Activated CD4-positive, alpha-beta T cell treated with anti-CD3 and anti-CD28 coated beads for 48 hours (primary cell): ENCODE data around the gene PDCL3.

Experiments used
- DNase-seq: peaks from one replicate; pipeline ENCODE4 v3.0.0-alpha.2; 2020

The PDCL3 gene

DNA sequence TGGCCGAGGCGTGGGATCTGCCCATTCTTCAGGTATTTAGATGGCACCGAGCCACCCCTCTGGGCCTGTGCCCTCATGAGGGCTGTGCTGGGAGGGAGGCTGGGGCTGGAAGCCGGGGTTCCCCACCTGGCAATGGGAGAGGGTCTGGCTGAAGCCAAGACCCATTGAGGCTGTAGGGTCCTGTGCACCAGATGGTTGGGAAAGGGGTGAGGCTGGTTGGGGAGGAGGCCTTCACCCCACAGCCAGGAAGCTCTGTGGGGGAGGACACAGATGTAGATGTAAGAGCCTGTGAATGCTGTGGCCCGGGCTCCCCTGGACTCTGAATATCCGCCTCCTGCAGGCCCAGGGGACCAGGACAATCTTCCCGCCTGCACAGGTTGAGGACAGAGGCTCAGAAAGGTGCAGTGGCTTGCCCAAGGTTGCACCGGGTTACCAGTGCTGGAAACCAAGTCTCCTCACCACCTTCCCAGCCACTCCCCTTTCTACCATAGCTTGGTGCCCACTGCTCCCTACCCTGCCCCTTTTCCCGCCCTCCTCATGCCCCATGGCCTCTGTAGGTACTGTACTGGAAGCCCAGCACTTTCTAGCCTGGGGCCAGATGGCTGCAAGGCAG is 49.7 kb downstream of the PDCL3 start:
- no peak for DNase-seq

DNA sequence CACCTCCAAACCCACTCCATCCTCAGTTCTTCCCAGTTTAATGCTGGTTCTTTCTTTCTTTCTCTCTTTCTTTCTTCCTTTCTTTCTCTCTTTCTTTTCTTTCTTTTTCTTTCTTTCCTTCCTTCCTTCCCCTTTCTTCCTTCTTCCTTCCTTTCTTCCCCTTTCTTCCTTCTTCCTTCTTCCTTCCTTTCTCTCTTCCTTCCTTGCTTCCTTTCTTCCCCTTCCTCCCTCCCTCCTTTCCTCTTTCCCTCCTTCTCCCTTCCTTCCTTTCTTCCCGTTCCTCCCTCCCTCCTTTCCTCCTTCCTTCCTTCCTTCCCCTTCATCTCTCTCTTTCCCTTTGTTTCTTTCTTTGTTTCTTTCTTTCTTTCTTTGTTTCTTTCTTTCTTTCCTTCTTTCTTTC is 50.9 kb downstream of the PDCL3 start:
- DNase-seq: no peak

DNA sequence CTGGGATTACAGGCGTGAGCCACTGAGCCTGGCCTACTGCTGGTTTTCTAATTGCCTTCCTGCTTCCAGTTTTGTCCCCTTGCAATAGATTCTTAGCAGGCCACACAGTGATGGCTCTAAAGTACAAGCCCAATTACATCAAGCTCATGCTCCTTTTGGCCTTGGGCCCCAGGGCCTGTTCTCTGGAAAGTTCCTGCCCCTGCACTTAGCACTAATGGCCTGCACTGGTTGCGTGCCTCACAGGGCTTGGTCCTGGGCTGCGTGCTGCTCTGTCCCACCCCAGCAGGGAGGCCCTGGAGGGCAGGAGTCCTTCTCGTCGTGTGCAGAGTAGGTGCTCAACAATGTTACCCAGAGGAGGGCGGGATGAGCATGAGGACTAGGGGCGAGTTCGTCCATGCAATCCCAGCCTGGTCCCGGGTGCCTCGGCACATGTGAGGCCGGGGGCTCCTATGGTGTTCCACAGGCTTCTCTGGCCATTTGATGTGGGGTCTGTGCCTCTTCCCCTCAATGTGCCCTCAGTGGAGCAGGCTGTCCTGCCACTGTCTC is 51.7 kb downstream of the PDCL3 start:
- no peak for DNase-seq

DNA sequence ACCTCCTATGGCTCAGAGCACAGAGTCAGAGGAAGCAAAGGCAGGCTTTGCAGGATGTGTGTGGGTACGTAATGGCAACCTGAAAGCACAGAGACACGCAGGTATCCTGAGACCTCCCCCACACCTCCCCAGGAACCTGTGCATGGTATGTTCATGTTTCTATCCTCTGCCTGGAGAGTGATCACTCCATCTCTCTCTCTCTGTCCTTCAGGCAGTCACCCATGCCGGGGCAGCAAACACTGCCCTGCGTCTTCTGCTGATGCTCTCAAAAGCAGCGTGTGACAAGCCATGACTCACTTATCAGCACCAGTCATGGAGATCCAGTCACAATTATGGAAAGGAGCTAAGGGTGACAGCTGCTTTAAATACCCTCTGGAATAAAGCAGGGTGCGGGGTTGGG is 52.7 kb downstream of the PDCL3 start:
- no peak for DNase-seq

DNA sequence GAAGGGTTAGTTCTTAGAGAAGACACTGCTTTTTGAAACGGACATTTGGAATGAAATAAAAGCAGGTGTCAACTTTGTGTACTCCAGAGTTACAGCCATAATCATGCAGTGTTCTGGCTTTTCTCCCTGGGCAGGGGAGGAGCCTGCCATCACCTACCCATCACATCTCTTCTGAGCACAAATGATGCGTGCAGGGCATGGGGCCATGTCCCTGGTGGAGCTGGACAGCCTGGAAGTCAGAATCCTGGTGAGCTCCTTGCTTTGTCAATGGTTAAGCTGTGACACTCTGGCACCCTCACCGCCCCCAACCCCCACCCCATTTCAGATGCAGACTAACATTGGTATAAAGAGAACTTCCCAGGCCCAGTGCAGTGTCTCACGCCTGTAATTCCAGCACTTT is 53.1 kb downstream of the PDCL3 start:
- no peak for DNase-seq

DNA sequence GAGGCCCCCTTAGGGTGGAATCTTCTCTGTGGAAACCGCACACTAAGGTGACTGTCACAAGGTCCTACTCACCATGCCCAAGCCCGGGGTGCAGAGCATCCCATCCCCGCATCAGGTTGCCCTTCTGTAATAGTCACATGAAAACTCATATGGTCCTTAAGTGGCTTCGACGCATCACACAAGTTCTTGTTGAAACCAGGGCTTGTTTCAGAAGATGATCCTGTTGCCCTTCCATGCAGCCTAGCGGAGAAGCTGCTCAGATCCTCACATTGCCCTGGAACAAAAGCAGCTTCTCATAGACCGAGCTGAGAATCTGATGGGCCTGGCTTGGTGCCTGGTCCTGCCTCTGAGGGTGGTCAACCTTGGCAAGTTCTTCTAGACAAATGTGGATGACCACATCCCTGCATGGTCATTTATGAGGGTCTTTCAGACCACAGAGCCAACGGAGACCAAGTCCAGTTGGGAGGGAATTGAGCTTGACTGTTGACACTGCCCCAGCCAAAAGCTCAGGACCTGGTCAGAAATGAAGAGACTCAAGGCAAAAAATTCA is 54.1 kb downstream of the PDCL3 start:
- no peak for DNase-seq

DNA sequence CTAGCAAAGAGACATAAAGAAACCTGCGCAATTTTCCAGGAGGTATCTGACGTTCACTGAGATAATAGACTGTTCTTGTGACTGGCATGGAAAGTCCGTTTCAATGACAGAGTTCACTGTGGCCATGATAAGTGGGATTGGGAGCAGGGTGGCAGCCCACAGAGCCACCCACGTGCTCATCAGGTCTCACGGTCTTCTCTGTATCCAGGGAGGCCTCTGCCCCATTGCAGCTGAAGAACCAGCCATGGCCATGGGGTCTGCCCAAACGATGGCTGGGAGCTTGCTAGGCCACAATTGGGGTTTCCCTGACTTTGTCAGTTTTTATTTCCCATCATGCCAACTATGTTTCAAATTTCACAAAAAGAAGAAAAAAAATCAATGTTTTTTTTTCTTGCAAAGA is 57.2 kb downstream of the PDCL3 start:
- no peak for DNase-seq

DNA sequence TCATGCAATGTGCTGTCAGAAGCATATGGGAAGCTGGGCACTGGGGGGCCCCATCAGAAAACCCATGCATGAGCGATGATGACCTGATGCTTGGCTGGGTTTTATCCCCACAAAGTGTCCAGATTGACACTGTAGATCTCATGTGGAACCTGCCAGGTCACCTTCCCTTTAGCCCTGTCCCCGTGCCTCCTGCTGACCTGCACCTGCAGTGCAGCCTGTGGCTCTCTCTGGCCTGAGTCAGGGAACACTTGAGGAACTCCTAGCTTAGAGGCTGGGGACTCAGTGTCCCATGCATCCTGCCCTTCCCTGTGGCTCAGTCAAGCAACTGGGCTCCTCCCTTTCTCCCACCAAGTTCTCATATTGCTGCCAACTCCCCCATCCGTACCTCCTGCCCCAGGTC is 57.7 kb downstream of the PDCL3 start:
- no peak for DNase-seq

DNA sequence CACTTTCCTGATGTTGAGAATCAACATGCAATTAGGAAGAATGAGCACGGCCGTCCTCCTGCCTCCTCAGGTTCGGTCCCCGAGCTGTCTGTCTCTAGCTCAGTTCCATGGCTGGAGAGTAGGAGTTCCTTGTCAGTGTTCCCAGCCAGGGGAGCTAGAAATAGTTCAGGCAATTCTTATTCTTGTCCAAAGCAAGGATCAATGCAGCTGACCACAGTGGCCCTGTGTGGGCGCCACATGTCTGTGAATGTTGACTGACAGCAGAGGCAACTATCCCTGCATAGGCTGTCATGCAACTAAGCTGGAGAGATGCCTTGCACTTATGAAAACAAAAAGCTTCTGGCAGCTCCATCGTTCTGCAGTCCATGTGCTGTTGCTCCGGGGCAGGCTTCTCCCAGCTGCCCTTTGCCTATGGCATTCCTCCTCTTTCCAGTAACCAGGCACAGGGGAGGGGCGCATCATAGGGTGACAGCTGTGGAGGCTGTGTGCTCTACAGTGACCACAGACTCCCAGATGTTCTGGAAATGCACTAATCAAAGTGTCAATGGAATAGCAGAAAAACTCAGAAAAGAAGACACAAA is 58.7 kb downstream of the PDCL3 start:
- DNase-seq: no peak

DNA sequence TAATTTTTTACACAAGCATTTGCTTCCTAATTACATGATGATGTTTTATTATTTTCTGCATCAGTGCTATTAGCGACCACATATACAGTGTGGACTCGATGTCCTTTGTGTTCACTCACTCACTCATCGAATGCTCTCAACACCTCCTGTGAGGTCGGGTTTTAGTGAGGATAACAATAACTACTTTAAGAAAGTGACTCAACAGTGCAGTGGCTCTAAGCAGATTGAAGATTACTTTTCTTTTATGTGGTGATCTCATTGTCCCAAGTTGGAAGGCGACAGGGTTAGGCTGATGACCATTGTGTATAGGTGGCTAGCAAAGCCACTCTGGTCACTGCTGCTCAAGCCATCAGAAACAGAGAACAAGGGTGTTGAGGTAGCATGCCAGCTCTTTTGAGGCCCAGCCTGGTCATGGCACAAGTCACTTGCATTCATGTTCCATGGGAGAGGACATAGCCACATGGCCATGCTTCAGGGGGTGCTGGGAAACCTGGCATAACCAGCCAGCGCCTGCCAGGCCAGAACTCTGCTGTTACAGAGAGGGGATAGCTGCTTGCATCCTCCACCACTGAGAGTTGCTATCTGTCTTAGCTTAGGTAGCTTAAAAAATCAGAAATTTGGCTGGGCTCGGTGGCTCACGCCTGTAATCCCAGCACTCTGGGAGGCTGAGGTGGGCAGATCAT is 60.4 kb downstream of the PDCL3 start:
- no peak for DNase-seq

DNA sequence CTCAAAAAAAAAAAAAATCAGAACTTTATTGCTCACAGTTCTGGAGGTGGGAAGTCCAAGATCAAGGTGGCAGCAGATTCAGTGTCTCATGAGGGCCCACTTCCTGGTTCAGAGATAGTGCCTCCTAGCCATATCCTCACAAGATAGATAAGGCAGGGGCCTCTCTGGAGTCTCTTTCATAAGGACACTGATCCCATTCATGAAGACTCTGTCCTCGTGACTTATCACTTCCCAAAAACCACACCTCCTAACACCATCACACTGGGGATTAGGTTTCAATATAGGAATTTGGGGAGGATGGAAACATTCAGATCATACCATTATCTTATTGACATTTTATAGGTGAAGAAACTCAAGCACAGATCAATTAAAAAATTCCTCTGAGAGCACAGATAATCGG is 61.1 kb downstream of the PDCL3 start:
- DNase-seq: no peak

DNA sequence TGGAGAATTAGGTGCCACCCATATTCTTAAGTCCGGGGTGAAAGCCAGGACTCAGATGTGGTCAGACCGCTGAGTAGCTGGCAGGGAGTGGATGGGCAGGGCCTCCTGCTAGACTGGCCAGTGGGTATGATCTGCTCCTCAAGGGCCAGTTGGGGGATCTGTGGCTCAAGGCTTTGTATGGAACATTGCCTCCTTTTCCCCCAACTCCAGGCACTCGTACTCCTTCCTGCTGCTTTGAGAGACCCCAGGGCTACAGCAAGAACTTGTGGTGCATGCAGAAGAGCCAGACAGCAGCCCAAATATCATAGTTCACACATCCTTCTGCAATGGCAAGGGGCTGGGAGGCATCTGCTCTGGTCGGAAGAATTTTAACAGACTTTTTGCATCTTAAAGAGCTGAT is 61.7 kb downstream of the PDCL3 start:
- DNase-seq: no peak

DNA sequence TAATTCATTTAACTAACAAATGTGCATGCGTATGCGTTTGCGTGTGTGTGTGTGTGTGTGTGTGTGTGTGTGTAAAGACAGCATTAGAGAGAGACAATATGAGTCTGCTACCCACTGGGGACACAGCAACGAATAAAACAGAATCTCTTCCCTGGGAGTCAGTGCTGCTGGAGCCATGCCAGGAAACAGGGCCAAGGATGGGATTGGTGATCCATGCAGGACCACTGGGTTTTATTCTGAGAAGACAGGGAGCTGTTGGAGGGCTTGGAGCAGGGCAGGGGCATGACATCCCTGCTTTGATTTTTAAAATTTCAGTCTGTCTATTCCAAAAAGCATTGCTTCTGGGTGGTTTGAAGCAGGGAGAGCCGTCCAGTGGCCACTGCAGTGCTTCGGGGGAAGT is 62.9 kb downstream of the PDCL3 start:
- no peak for DNase-seq
